GM21717 (cell line): ENCODE data around the gene RPL27A.

Experiments used
- ATAC-seq: cut with Tn5 transposase; IDR thresholded peaks from one replicate; pipeline ENCODE4 v1.9.1; 2021; ENCODE audit warnings: mild to moderate bottlenecking, moderate library complexity; ENCODE audit not compliant: unreplicated experiment

The RPL27A gene

GRCh38 chr11:8698917-8699441 is 16.4 kb downstream of the RPL27A start:
- no peak for ATAC-seq

GRCh38 chr11:8699903-8700302 is 17.3 kb downstream of the RPL27A start:
- no peak for ATAC-seq

- ATAC-seq: no peak
These were observed 19.5 kb downstream of the RPL27A start for GRCh38 chr11:8701891-8702597.

- no peak for ATAC-seq
These were observed 20.0 kb downstream of the RPL27A start for GRCh38 chr11:8702598-8702915.

GRCh38 chr11:8704136-8704535 is 21.5 kb downstream of the RPL27A start:
- no peak for ATAC-seq

- no peak for ATAC-seq
These were observed 22.6 kb downstream of the RPL27A start for GRCh38 chr11:8705146-8705545.

GRCh38 chr11:8706673-8707432 is 24.3 kb downstream of the RPL27A start:
- no peak for ATAC-seq

GRCh38 chr11:8707541-8708191 is 25.1 kb downstream of the RPL27A start:
- no peak for ATAC-seq

- ATAC-seq: no peak
These were observed 26.5 kb downstream of the RPL27A start for GRCh38 chr11:8709002-8709672.

- no peak for ATAC-seq
These were observed 27.2 kb downstream of the RPL27A start for GRCh38 chr11:8709777-8710176.

GRCh38 chr11:8711895-8712442 is 29.4 kb downstream of the RPL27A start:
- ATAC-seq: no peak

GRCh38 chr11:8712506-8712905 is 29.9 kb downstream of the RPL27A start:
- no peak for ATAC-seq

GRCh38 chr11:8713760-8714454 is 31.3 kb downstream of the RPL27A start:
- no peak for ATAC-seq

- no peak for ATAC-seq
These were observed 32.1 kb downstream of the RPL27A start for GRCh38 chr11:8714622-8715225.

- ATAC-seq: no peak
These were observed 32.9 kb downstream of the RPL27A start for GRCh38 chr11:8715501-8715900.

- no peak for ATAC-seq
These were observed 34.9 kb downstream of the RPL27A start for GRCh38 chr11:8717544-8717875.

GRCh38 chr11:8717876-8718753 is 35.5 kb downstream of the RPL27A start:
- ATAC-seq: no peak

GRCh38 chr11:8719211-8719649 is 36.6 kb downstream of the RPL27A start:
- no peak for ATAC-seq

GRCh38 chr11:8719721-8720120 is 37.1 kb downstream of the RPL27A start:
- ATAC-seq: no peak
